Measurements from ENCODE around the gene ODF2. TPM values are rescaled to one million over a fixed set of nuclear protein-coding genes. Genes with fewer than 3 reads are reported as not detected.

The ODF2 gene
- total RNA-seq, 1 experiment from 2014 or later: 46.8 TPM

GRCh38 chr9:128504485-128505413 lies 48.9 kb downstream of the ODF2 start, which contains the start of gene GLE1:
Gene GLE1, plus strand, starts transcription at chr9:128504719. Its CDS starts 87 bp downstream, at chr9:128504806.
- CTCF ChIA-PET: interaction anchor here (0.8 kb wide), 1 partner anchor 8 kb away, joined by 3 read pairs; no protein-coding TSS in a partner anchor
- no peaks in the 10 kb centered on the region for H3K9me3 ChIP-seq (ENCODE audit: control insufficient read depth in 1 of 2, insufficient read depth in 1 of 2, low read depth in 1 of 2, low read length in 2 of 2)
- H3K36me3 ChIP-seq (ENCODE audit: control insufficient read depth in 1 of 2, insufficient read depth in 2 of 2, low read length in 2 of 2): peaks cover 7 to 13% of the 10 kb centered on the region in 2 experiments; a peak in 2 of 4 replicates
- peaks cover 24% of the 10 kb centered on the region for H3K79me2 ChIP-seq (ENCODE audit: insufficient read depth, low read length)
- H3K27me3 ChIP-seq (ENCODE audit: insufficient read depth, low read length): no peaks in the 10 kb centered on the region
- POLR2A ChIA-PET: interaction anchor here (0.8 to 1.2 kb wide), 2 partner anchors 47 to 49 kb away, joined by 3 to 5 read pairs; partner anchors contain the start of gene SPTAN1
- ATAC-seq: peak; percentile 94
- H3K27ac ChIP-seq (ENCODE audit: low read depth, low read length): peak within 1 kb of the TSS; percentile 62
- TF ChIP-seq CTCF (IDR thresholded peaks at IDR 0.05 in 2 of 3, conservative IDR thresholded peaks at IDR 0.05 in 1 of 3; ENCODE audit: borderline replicate concordance in 1 of 3, insufficient read depth in 1 of 3, low read depth in 2 of 3, low read length in 2 of 3) (no peak), ZNF274 (IDR thresholded peaks at IDR 0.05; ENCODE audit: low read depth, low read length) (no peak), ZFX (IDR thresholded peaks at IDR 0.05) (peak; percentile 89), ZBTB33 (IDR thresholded peaks at IDR 0.05; ENCODE audit: extremely low read depth, insufficient replicate concordance, low read length) (no peak), ELF1 (IDR thresholded peaks at IDR 0.05; ENCODE audit: borderline replicate concordance, low read depth) (peak; percentile 79), MAX (IDR thresholded peaks at IDR 0.05) (peak; percentile 83), FOSL1 (IDR thresholded peaks at IDR 0.05; ENCODE audit: low read depth) (no peak), SP1 (IDR thresholded peaks at IDR 0.05; ENCODE audit: low read depth) (0 out of 2 replicates have a peak, but pooled peaks have one; percentile 3), SIN3A (IDR thresholded peaks at IDR 0.05; ENCODE audit: low read depth) (peak; percentile 88), YY1 (IDR thresholded peaks at IDR 0.05; ENCODE audit: extremely low read depth, insufficient replicate concordance, low read depth, low read length) (peak; percentile 26), TCF7L2 (IDR thresholded peaks at IDR 0.05; ENCODE audit: borderline replicate concordance, extremely low read depth, insufficient read depth, insufficient read length) (no peak), CEBPB (IDR thresholded peaks at IDR 0.05; ENCODE audit: low read depth) (no peak), RAD21 (IDR thresholded peaks at IDR 0.05; ENCODE audit: low read depth) (no peak), POLR2A (IDR thresholded peaks at IDR 0.05; ENCODE audit: borderline replicate concordance, extremely low read depth, insufficient read depth, insufficient read length) (peak; percentile 94), JUND (IDR thresholded peaks at IDR 0.05) (no peak), EZH2 (IDR thresholded peaks at IDR 0.05) (no peak), POLR2AphosphoS5 (IDR thresholded peaks at IDR 0.05; ENCODE audit: low read depth, low read length) (peak; percentile 97), ATF3 (IDR thresholded peaks at IDR 0.05) (no peak), SRF (IDR thresholded peaks at IDR 0.05; ENCODE audit: low read depth) (no peak)
- no peaks in the 10 kb centered on the region for H4K20me1 ChIP-seq (ENCODE audit: insufficient read depth)
- no peaks in the 10 kb centered on the region for H3K9me2 ChIP-seq (ENCODE audit: insufficient read depth)
- H3K9ac ChIP-seq (ENCODE audit: low read length): peak within 1 kb of the TSS; percentile 91
- TSS peak; percentile 65 for BruUV-seq (replicated peaks)
- H3K4me3 ChIP-seq (replicated peaks in 1 of 2; ENCODE audit: low read depth in 1 of 2, low read length in 2 of 2): peak within 1 kb of the TSS; percentile 85 to 96
- peak; percentile 83 for DNase-seq (ENCODE audit: low read depth, low spot score)
- peak within 1 kb of the TSS; percentile 54 for H2AFZ ChIP-seq (ENCODE audit: low read depth, low read length, poor library complexity, severe bottlenecking)
- peaks cover 11 to 23% of the 10 kb centered on the region in 2 experiments for H3K4me1 ChIP-seq (ENCODE audit: control insufficient read depth in 1 of 2, insufficient read depth in 2 of 2, low read length in 2 of 2)
- RAD21 ChIA-PET (ENCODE audit: low non-redundant PET in 1 of 2, low total read pairs in 2 of 2, uncharacterized antibody in 2 of 2, unreplicated experiment in 2 of 2): no interaction called here
- peak within 1 kb of the TSS; percentile 89 for H3K4me2 ChIP-seq (ENCODE audit: low read length)
- intact Hi-C loops (cut with micrococcal nuclease): loop anchor here (5.0 kb wide), 1 partner anchor 48 kb away; the partner anchor contains the start of gene SPTAN1
